ENCODE results near the gene IL34.

GRCh38 chr16:70699696-70700095 lies 53.3 kb downstream of the IL34 start:
- TF ChIP-seq CTCF (IDR thresholded peaks at IDR 0.05; ENCODE audit: low read depth, low read length, missing input control) (no peak), FOXA1 (IDR thresholded peaks at IDR 0.05) (no peak), EGR1 (IDR thresholded peaks at IDR 0.05; ENCODE audit: low read depth in 2 of 2) (no peak), SP1 (IDR thresholded peaks at IDR 0.05) (no peak), MAX (IDR thresholded peaks at IDR 0.05) (no peak), ZBTB33 (IDR thresholded peaks at IDR 0.05) (no peak), YY1 (IDR thresholded peaks at IDR 0.05) (no peak)
